Caco-2 (cell line): ENCODE results near the gene ASTN2. TPM values are rescaled to one million over a fixed set of nuclear protein-coding genes. Genes with fewer than 3 reads are reported as not detected.

Experiments used
- BruUV-seq: library from RNA; stranded (reverse); fragments of 400-500 nt; replicated peaks from 2 replicates; lab custom pipeline; 2021; lab: Mats Ljungman, UMichigan
- CTCF ChIA-PET: fragments of 300-600 bp; sonication (Branson Sonifier 250); formaldehyde crosslinking; loops from one replicate; lab custom pipeline; 2022; ENCODE audit warnings: antibody characterized with exemption; lab: Charles Lee
- POLR2A ChIA-PET: fragments of 300-600 bp; sonication (Branson Sonifier 250); formaldehyde crosslinking; loops from one replicate; lab custom pipeline; 2022; ENCODE audit warnings: antibody characterized with exemption; lab: Charles Lee
- DNase-seq, 2 experiments: peaks; one replicate each; pipeline versions ENCODE4 v3.0.0 to v3.0.0-alpha.2; 2020 to 2022
- H3K27me3 ChIP-seq: replicated peaks from 2 replicates; pipeline ENCODE4 v1.6.0; 2011; ENCODE audit warnings: low read length; ENCODE audit not compliant: control insufficient read depth, insufficient read depth
- H3K36me3 ChIP-seq: 2 replicates; pipeline ENCODE4 v1.5.1; 2011; ENCODE audit warnings: low read length; ENCODE audit not compliant: control insufficient read depth, insufficient read depth
- H3K4me1 ChIP-seq: fragments of 250-450 bp; sonication (Bioruptor Pico); 2 replicates; pipeline ENCODE4 v1.5.1; 2020; ENCODE audit warnings: mild to moderate bottlenecking
- H3K4me3 ChIP-seq: 2 replicates; pipeline ENCODE4 v1.5.1; 2011; ENCODE audit warnings: low read depth, mild to moderate bottlenecking, control low read depth, low read length
- H3K9me3 ChIP-seq: fragments of 250-450 bp; sonication (Bioruptor Pico); 2 replicates; pipeline ENCODE4 v1.5.1; 2020; ENCODE audit warnings: mild to moderate bottlenecking, moderate library complexity
- H3K27ac Mint-ChIP-seq: one replicate; pipeline ENCODE4 v1.8.0; 2022; ENCODE audit warnings: mixed read lengths; ENCODE audit not compliant: unreplicated experiment
- H3K27me3 Mint-ChIP-seq: one replicate; pipeline ENCODE4 v1.8.0; 2022; ENCODE audit warnings: mixed read lengths; ENCODE audit not compliant: insufficient read depth, unreplicated experiment
- H3K36me3 Mint-ChIP-seq: one replicate; pipeline ENCODE4 v1.8.0; 2022; ENCODE audit warnings: mild to moderate bottlenecking, mixed read lengths; ENCODE audit not compliant: insufficient read depth, unreplicated experiment
- H3K4me1 Mint-ChIP-seq: one replicate; pipeline ENCODE4 v1.8.0; 2022; ENCODE audit warnings: low read depth, mixed read lengths; ENCODE audit not compliant: unreplicated experiment
- H3K4me3 Mint-ChIP-seq: one replicate; pipeline ENCODE4 v1.8.0; 2022; ENCODE audit warnings: mild to moderate bottlenecking, moderate library complexity, mixed read lengths; ENCODE audit not compliant: unreplicated experiment
- H3K9me3 Mint-ChIP-seq: one replicate; pipeline ENCODE4 v1.8.0; 2022; ENCODE audit warnings: mixed read lengths; ENCODE audit not compliant: unreplicated experiment
- intact Hi-C: fragments of 100-400 bp; cut with micrococcal nuclease; formaldehyde crosslinking; loops from one replicate; pipeline ENCODE4 v1.10.0; 2022; ENCODE audit not compliant: unreplicated experiment
- total RNA-seq: library from RNA; stranded (reverse); gene quantifications from 2 replicates; pipeline ENCODE4 v1.2.3, GENCODE V29; 2022
- TF ChIP-seq, protein P1 (sequence below), 2 experiments: fragments of 200-600 bp in 1 of 2; IDR thresholded peaks; 1 replicate in 1 of 2; 2 replicates in 1 of 2; pipeline versions ENCODE4 v1.5.1 to v1.8.0; 2011 to 2022; ENCODE audit warnings: antibody characterized with exemption in 1 of 2, control low read depth in 1 of 2, inconsistent platforms in 1 of 2, low read depth in 1 of 2, low read length in 1 of 2, mild to moderate bottlenecking in 1 of 2, moderate library complexity in 1 of 2; ENCODE audit not compliant: insufficient read depth in 1 of 2, severe bottlenecking in 1 of 2, unreplicated experiment in 1 of 2

ASTN2 gene
- total RNA-seq, 1 experiment from 2014 or later: 12.7 TPM

- no peaks in the 10 kb centered on the region for H3K4me1 Mint-ChIP-seq
- TF ChIP-seq, protein P1, sequence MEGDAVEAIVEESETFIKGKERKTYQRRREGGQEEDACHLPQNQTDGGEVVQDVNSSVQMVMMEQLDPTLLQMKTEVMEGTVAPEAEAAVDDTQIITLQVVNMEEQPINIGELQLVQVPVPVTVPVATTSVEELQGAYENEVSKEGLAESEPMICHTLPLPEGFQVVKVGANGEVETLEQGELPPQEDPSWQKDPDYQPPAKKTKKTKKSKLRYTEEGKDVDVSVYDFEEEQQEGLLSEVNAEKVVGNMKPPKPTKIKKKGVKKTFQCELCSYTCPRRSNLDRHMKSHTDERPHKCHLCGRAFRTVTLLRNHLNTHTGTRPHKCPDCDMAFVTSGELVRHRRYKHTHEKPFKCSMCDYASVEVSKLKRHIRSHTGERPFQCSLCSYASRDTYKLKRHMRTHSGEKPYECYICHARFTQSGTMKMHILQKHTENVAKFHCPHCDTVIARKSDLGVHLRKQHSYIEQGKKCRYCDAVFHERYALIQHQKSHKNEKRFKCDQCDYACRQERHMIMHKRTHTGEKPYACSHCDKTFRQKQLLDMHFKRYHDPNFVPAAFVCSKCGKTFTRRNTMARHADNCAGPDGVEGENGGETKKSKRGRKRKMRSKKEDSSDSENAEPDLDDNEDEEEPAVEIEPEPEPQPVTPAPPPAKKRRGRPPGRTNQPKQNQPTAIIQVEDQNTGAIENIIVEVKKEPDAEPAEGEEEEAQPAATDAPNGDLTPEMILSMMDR (IDR thresholded peaks at IDR 0.05; ENCODE audit: insufficient read depth in 1 of 2, low read depth in 1 of 2, low read length in 1 of 2, severe bottlenecking in 1 of 2, unreplicated experiment in 1 of 2): no peak
- H3K27me3 Mint-ChIP-seq: peaks cover 2% of the 10 kb centered on the region
- Histone ChIP-seq H3K4me3 (no peak overlapping the region), H3K27me3 (no peaks in the 10 kb centered on the region), H3K9me3 (no peaks in the 10 kb centered on the region), H3K4me1 (no peaks in the 10 kb centered on the region), H3K36me3 (no peaks in the 10 kb centered on the region)
- no peaks in the 10 kb centered on the region for H3K9me3 Mint-ChIP-seq
- intact Hi-C loops: no loop called here
- H3K27ac Mint-ChIP-seq: no peak overlapping the region
- CTCF ChIA-PET: no interaction called here
- no peaks in the 10 kb centered on the region for H3K36me3 Mint-ChIP-seq
- H3K4me3 Mint-ChIP-seq: no peak overlapping the region
- no peak for DNase-seq
- no TSS peak for BruUV-seq
- POLR2A ChIA-PET: no interaction called here
Measured at GRCh38 chr9:117430813-117431212, 16.0 kb upstream of the ASTN2 start.

DNA sequence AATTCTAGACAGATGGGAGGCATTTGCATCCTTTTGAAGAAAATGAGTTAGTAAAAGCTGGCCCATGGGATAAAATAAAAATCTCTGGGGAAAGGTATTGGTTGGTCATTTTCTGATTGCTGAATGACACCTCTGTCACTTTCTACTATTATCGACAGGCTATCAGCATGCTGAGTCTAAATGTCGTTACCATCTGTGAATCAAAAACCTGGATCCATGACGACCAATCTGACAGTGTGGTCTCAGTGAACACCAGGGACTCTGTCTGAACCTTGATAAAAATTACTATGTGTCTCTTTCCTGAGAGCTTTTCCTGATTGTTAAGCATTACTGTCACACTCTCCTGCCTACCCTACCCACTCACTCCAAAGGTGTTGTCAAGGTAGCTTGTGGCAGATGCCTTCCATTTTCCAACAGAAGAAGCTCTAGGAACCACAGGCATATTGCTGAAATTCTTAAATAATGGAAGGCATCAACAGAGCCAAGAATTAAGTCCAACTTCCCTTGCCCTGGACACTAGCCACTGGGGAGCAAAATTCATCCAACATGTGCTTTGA lies 12.6 kb upstream of the ASTN2 start:
- H3K36me3 ChIP-seq: no peaks in the 10 kb centered on the region
- intact Hi-C loops: no loop called here
- peaks cover 9% of the 10 kb centered on the region for H3K27me3 Mint-ChIP-seq
- no peaks in the 10 kb centered on the region for H3K36me3 Mint-ChIP-seq
- no peaks in the 10 kb centered on the region for H3K9me3 ChIP-seq
- no peaks in the 10 kb centered on the region for H3K4me1 Mint-ChIP-seq
- no peak overlapping the region for H3K4me3 ChIP-seq
- DNase-seq: no peak
- TF ChIP-seq, protein P1 (IDR thresholded peaks at IDR 0.05; ENCODE audit: insufficient read depth in 1 of 2, low read depth in 1 of 2, low read length in 1 of 2, severe bottlenecking in 1 of 2, unreplicated experiment in 1 of 2): no peak
- BruUV-seq: no TSS peak
- no peak overlapping the region for H3K4me3 Mint-ChIP-seq
- CTCF ChIA-PET: interaction anchor here (1.4 kb wide), 1 partner anchor 14 kb away, joined by 3 read pairs; no protein-coding TSS in a partner anchor
- H3K27me3 ChIP-seq: no peaks in the 10 kb centered on the region
- no peaks in the 10 kb centered on the region for H3K4me1 ChIP-seq
- H3K27ac Mint-ChIP-seq: no peak overlapping the region
- no peaks in the 10 kb centered on the region for H3K9me3 Mint-ChIP-seq
- POLR2A ChIA-PET: no interaction called here

DNA sequence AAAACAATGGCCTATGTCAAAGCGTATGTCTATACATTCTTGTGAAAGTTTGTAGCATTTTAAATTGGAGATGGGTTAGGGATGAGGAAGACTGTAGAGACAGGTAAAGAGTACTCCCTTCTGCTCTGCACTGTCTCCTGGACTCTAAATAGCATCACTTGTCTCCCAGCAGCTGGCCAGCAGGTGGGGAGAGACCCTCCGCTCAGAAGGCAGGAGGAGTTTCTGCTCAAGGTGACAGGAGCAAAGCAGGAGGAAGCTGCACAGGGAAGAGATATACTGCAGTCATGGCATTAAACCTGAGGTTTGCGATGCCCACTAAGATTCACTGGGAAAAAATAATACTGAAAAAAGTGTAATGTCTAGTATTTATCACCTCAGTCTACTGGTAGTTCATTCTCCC lies 10.7 kb upstream of the ASTN2 start:
- H3K4me1 ChIP-seq: no peaks in the 10 kb centered on the region
- H3K9me3 Mint-ChIP-seq: no peaks in the 10 kb centered on the region
- CTCF ChIA-PET: no interaction called here
- H3K27me3 ChIP-seq: no peaks in the 10 kb centered on the region
- intact Hi-C loops: no loop called here
- H3K27ac Mint-ChIP-seq: no peak overlapping the region
- no peaks in the 10 kb centered on the region for H3K36me3 ChIP-seq
- no peak for DNase-seq
- no peaks in the 10 kb centered on the region for H3K4me1 Mint-ChIP-seq
- POLR2A ChIA-PET: no interaction called here
- no peaks in the 10 kb centered on the region for H3K36me3 Mint-ChIP-seq
- no peak overlapping the region for H3K4me3 Mint-ChIP-seq
- no peaks in the 10 kb centered on the region for H3K9me3 ChIP-seq
- peaks cover 9% of the 10 kb centered on the region for H3K27me3 Mint-ChIP-seq
- no peak overlapping the region for H3K4me3 ChIP-seq
- TF ChIP-seq, protein P1 (IDR thresholded peaks at IDR 0.05; ENCODE audit: insufficient read depth in 1 of 2, low read depth in 1 of 2, low read length in 1 of 2, severe bottlenecking in 1 of 2, unreplicated experiment in 1 of 2): no peak
- BruUV-seq: no TSS peak
